NK-92 treated with Interleukin-12 subunit alpha and Interleukin-12 subunit beta, amount 100 ng/mL, for 24 hours (cell line): Measurements from ENCODE around the gene SRGAP1.
"Not testable (repeated sequence)": the region's sequence is repeated elsewhere in the genome, so short reads cannot be mapped to it uniquely, and the experiment has no call there.

Source experiments
- DNase-seq: peaks from one replicate; lab custom pipeline; 2025; lab: John Stamatoyannopoulos, UW

The SRGAP1 gene

DNA sequence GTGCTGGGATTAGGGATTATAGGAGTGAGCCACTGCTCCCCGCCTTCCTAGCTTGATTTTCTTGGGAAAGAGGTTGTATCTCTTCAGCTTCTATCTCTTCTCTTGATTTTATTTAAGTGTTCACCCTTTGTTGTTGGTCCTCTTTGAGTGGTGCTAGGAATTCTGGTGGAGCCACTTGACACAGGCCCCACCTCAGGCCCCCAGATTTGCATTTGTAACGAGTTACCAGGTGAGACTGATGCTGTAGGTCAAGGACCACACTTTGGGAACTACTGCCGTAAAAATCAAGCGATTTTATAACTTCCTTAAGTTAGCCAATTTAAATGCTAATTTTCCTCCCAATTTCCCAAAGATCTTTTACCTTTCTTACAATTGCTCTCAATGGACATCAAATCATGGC, 26.3 kb downstream of the SRGAP1 start:
- DNase-seq = no peak

DNA sequence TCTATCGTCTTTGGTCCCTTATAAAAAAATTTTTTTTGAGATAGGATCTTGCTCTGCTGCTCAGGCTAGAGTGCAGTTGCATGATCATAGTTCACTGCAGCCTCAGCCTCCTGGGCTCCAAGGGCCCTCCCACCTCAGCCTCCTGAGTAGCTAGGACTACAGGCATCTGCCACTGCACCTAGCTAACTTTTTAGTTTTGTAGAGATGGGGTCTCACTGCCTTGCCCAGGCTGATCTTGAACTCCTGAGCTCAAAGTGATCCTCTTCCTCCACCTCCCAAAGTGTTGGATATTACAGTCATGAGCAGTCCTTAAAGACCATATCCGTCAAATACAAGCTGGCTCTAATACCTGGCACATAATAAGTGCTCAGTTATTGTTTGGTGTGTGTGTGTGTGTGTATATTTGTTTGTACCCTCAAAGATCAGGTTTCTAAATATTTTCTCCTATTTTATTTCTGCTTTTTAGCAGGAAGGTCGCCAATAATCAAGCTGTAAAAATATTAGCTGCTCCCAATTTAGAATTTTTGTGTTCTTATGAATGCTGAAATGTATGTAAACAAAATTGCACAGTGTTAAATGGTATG, 30.5 kb downstream of the SRGAP1 start:
- no peak for DNase-seq

DNA sequence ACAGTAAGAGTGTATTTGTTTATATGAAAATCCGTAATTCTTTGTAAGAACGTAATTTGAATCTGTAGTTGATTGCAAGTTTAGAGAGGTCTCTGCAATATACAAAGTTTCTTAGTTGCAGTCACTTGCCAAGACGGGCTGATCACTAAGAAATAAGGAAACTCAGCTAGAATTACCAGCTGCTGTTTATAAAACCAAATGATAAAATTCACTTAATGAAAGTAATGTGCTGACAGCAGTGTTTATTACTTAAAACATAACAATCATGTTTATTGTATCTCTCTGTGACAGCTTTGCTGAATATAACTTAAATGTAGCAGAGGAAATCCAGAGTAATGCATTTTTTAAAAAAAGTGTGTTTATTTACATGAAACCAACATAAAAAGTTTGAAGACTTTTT, 31.2 kb downstream of the SRGAP1 start:
- DNase-seq = no peak

DNA sequence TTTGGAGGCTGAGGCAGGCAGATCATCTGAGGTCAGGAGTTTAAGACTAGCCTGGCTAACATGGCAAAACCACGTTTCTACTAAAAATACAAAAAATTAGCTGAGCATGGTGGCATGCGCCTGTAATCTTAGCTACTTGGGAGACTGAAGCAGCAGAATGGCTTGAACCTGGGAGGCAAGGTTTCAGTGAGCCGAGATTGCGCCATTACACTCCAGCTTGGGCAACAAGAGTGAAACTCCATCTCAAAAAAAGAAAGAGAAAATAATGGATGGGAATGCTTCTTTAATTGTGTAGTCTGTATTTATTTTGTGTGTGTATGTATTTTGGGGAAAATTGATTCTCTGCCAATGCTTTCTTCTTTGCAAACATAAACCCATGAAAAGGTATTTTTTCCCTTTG, 32.5 kb downstream of the SRGAP1 start:
- no peak for DNase-seq

DNA sequence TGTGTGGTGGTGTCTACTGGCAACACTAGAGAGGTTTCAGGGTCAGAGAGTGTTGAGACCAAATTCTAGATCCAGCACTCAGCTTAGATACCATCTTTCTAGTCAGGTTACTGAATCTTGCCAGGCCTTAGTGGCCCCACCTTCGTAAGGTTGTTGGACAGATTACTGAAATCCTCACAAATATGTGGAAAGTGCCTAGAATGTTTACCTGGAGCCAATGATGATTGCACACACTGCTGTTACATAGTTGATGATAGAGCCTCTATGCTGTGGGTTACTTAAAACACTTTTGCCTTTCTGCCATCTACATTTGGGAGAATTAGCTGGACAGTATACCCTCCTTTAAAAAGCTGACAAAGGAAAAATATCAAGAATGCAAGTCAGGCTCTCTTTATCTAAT, 33.2 kb downstream of the SRGAP1 start:
- DNase-seq = no peak

DNA sequence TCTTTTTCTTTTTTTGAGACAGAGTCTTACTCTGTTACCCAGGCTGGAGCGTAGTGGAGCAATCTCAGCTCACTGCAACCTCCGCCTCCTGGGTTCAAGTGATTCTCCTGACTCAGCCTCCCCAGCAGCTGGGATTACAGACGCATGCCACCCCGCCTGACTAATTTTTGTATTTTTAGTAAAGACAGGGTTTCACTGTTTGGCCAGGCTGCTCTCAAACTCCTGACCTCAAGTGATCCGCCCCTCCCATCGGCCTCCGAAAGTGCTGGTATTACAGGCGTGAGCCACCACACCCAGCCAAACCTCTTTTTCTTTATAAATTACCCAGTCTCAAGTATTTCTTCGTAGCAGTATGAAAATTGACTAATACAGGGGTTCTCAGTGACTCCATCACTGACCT, 35.7 kb downstream of the SRGAP1 start:
- DNase-seq = not testable (repeated sequence)

DNA sequence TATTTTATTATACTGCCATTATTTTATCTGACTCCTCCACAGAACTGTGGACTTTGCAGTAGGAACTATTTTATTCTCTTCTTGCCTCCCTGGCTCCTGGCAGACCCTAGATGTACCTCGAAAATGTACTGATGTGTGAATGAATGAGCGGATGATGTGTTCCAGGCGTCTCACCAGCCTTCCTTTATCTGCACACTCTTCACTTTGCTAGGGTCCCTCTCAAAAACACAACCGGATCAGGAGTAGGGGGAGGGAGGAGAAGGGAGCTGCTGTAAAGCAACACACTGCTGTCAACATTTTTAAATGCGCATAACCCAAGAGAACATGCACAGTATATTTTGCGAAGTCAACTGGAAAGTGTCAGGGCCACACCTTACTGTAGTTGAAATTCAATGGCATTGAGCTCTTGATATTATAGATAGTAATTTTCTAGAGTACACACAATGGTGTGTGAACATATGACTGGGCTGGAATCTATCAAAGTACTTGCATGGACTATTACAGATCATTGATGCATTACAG, 36.3 kb downstream of the SRGAP1 start:
- DNase-seq = no peak

DNA sequence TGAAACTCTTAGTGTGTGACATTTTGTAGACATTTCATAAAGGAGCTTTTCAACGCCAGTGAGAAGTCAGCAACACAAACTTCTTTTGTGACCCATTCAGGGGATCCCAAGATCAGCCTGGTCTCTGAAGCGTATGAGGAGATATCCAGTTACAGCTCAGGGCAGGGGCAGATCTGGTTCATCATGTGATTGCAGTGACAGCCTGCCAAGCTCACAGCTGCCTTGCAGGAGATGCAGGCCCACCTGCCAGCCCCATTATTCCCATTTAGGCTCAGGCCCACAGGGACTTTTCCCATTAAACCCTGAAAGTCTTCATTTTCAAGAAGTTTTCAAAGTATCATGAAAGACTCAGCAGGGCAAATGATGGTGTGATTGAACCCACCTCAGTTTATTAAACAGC, 38.3 kb downstream of the SRGAP1 start:
- DNase-seq = no peak

DNA sequence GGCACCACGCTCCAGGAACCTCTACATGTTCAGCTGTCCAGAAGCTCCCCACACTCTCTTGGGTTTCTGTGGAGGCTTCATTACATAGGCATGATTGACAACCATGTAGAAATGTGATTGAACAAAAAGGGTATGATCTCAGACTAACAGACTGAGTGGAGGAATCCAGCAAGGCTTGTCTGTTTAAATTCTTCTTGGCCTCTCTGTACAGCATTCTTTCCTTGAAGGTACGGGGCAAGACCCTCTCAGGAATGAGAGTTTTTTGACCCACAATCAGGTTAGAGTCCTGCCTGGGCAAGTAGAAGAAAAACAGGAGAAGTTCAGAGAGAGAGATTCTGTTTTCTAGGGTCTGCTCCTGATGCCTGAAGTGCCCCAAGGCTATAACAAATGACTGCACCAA, 40.9 kb downstream of the SRGAP1 start:
- DNase-seq = no peak

DNA sequence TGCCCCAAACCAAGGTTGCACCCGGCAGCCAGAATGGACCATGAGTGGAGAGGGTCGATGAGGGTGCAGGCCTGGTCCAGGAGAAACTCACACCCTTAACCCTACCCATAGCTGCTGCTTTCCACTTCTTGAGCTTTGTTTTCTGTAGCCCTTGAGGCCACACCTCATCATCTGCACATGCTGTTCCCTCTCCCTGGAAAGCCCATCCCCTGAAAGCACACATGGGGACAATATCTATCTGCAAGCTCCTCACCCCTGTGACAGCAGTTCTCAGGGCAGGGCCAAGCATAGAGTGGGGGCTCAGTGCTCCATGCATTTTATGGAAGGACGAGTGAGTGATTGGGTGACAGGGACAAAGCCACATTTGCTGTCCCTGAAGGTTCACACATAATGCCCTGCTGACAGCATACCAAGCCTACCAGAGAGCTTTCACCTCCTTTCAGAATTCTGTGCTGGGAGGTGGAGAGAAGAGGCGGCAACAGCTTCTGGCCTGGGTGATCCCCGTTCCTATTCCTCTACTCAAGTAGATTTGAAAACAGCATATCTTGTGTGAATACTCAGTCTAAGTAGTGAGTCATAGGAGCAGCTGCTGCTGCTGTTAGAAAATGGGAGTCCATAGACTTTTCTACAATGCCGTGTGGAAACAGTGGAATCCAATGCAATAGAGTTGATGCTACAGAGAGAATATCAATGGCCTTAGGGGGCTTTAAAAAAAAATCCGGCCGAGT, 44.6 kb downstream of the SRGAP1 start:
- DNase-seq = no peak

DNA sequence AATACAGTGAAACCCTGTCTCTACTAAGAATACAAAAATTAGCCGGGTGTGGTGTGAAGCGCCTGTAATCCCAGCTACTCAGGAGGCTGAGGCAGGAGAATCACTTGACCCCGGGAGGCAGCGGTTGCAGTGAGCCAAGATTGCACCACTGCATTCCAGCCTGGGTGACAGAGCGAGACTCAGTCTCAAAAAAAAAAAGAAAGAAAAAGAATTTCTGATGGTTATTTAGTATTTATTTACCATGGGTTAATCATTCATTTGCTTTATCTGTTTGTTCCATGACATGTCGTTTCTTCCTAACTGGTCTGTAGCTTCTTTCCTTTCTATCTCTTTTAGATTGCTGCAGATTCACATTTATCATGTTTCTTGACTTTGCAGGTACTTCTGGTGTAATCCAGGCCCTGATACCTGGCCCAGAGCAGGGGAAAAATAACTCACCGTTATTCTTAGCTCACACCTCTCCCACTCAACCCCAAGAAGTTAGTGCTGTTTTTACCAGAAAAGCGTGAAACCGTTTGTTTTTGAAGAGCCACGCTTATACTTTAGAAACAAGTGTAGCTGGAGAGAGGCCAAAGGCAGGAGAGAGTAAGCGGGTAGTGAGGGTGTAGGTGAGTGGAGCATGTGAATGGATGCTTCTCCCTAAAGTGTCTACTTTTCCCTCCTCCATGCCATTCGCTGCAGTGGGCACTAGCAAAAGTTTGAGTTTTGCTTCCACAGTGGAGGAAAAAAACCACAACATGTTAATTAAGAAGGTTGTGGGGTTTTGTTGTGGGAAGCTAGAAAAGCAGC, 45.4 kb downstream of the SRGAP1 start:
- DNase-seq = no peak

DNA sequence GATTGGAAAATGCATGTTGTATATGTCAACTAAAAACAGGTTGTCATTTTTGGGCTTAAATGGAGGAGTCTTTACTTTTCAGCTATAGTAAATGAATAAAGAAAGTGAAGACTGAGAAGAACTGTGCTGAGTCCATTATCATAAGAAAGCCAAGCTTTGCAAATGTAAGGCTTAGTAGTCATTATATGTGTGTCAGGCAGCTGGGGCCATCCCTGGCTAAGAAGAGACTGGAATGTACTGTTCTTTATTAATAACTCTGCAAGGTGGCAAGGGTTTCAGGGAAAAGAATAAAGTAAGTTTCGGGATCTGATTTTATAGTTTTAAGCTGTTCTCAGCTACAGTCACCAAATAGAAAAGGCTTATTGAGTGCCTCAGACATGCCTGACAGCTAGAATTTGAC, 48.7 kb downstream of the SRGAP1 start:
- DNase-seq = no peak

DNA sequence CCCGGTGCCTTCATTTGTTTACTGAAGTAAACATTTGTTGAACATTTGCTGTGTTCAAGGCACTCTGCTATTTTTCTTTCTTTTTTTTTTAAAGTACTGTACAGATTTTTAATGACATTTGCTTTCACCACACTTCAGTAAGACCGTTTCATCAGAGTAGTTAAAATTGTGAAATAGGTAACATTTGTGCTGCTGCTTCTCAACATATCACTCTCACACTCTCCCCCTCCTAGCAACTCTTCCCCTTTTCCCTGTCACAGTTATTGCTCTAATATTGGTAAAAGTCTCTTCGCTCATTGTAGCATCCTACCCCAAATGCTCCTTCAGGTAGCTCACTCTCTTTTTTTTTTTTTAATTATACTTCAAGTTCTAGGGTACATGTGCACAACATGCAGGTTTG, 49.6 kb downstream of the SRGAP1 start:
- DNase-seq = no peak

DNA sequence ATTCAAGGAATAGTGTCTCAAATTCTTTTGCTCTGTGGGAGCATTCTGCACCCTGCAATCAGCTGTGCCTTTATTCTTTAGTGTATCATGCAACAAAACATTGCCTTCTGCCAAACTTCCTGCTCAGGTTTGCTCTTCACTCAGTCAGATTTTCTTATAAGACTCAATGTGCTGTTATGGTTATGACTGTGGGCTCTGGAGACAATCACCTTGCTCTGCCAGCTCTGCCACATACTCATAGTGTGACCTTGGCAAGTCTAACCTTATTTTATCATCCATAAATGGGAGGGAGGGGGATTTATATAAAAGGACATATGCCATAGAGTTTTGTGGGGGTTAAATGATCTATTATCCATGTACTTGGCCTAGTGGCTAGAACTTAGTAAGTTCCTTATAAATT, 51.3 kb downstream of the SRGAP1 start:
- no peak for DNase-seq

DNA sequence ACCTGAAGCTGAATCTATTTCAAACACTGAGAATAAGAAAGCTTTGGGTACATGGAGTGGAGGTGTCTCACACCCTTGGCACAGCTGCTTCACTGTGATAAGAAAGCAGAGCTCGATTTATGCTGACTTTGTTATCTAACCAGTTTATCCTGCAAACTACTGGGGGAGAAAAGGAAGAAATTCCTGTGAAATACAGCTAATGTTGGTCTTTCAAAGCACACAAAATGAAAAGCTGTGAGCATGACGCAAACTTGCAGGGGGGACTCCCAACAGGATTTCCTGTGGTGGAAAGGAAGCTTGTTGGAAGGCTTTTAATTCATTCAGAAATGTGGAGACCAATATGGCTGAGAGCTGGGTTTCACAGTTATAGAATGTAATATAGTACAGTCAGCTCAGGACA, 53.4 kb downstream of the SRGAP1 start:
- no peak for DNase-seq

DNA sequence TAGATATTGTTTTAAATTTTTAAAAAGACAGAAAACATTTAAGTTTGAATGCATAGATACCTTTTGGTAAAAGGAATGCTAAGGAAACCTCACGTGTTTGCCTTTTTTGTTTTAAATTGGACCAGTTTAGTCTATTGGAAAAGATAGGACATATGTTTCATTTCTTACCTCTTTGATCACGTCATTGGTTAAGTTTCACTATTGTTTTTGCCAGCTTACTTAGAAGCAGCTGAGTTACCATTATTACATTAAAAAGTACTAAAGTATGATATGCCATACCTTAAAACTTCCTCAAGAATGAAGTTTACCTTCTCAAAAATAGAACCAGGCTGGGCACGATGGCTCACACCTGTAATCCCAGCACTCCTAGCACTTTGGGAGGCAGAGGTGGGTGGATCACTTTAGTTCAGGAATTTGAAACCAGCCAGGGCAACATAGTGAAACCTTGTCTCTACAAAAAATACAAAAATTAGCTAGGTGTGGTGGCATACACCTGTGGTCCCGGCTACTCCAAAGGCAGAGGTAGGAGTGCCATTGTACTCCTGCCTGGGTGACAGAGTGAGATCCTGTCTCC, 54.4 kb downstream of the SRGAP1 start:
- DNase-seq = no peak

DNA sequence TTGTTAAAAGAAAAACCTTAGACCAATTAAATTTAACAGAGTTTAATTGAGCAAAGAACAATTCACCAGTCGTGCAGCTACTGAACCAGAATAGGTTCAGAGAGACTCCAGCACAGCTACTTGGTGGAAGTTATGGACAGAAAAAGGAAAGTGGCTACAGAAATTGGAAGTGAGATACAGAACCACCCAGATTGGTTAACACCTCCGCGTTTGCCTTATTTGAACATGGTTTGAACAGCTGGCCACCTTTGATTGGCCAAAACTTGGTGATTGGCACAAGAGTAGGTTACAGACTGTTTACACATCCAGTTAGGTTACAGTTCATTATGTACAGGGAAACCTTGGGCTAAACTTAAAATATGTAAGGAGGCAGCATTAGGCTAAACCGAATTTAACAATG, 54.9 kb downstream of the SRGAP1 start:
- DNase-seq = no peak

DNA sequence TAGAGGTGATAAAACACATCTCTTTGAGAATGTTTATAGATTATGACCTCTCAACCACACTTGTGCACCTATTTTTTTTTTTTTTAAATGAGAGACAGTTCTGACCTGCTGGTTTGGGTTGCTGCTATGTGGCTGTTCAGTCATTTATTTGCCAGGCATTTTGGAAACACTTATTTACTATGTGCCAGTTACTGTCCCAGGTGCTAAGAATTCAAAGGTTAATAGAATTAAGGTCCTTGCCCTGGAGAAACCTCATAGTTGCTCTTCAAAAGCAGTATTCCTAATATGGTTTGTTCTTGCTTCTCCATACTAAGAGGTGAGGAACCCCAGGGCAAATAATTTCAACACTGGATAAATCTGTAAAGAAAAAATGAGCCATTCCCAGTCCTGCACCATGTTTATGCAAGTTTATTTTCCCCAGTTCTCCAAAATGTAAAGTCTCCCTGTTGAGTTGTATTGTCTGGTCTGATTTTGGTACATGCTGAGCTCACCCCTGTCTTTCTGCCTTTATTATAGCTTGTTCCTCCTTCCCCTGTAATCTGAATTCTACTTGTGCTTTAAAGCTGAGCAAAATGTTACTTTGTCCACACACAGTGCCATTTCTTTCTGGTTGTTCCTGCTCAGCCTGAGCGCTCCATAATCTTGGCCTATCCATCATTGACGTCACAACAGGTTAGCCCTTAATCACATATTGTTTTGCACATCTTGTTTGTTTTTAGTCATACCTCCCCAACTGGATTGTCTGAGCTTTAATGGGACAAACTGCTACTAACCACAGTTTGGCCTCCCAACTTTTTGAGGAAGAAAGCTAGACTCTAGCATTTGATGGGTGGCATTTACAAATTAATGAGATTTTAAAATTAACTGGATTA, 56.7 kb downstream of the SRGAP1 start:
- no peak for DNase-seq

DNA sequence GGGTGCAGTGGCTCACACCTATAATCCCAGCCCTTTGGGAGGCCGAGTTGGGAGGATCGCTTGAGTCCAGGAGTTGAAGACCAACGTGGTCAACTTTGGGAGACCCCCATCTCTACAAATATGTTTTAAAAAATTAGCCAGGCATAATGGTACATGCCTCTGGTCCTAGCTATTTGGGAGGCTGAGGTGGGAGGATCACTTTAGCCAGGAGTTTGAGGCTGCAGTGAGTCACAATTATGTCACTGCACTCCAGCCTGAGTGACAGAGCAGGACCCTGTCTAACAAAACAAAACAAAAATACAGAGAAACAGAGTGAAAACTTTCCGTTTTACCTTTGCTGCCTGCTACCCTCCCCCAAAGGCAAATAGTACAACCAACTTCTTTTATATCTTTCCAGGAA, 60.2 kb downstream of the SRGAP1 start:
- no peak for DNase-seq

DNA sequence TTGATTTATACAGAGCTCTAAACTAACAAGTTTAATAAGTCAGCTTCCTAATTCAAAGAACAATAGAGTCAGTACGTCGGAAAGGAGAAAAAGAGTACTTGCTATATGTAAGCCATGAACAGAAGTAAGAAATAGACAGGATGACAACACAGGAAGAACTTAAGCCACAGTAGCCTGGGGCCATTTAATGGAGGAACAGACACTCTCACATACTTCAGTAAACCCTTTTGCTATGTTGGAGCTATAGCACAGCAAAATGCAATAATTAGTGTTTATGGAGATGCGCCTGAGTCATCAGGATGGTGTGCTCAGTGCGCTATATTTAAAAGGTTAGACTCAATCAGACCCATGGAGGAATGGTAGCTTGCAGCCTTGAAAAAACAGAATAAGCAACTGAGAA, 61.0 kb downstream of the SRGAP1 start:
- no peak for DNase-seq

DNA sequence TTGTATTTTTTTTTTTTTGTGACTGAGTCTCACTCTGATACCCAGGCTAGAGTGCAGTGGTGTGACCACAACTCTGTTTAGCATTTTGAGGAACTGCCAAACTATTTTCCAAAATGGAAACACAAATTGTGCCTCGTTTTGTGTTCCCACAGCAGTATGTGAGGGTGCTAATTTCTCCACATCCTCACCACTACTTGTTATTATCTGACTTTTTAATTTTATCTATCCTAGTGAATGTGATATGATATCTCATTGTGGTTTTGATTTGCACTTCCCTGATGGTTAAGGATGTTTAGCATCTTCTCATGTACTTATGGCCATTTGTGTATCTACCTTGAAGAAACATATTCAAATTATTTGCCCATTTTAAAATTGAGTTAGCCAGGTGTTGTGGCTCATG, 62.4 kb downstream of the SRGAP1 start:
- no peak for DNase-seq

DNA sequence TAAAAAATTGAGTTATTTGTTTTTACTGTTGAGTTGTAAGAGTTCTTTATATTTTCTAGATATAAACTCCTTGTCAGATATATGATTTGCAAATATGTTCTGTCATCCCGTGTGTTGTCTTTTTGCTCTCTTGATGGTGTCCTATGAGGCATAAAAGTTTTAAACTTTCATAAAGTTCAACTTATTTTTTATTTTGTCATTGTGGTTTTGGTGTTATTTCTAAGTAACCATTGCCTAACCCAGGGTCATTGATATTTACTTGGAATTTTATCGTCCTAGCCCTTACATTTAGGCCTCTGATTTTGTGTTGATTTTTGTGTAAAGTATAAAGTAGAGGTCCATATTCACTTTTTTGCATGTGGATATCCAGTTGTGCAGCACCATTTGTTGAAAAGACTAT, 63.1 kb downstream of the SRGAP1 start:
- DNase-seq = no peak
